Prostate gland (tissue), 2 donors: Measurements from ENCODE around the gene FMO5.

ENCODE experiments used
- POLR2A ChIP-seq: fragments of 450-650 bp; IDR thresholded peaks from one replicate; pipeline ENCODE4 v1.6.1; 2016; ENCODE audit warnings: antibody characterized with exemption, mild to moderate bottlenecking
- TF ChIP-seq, protein P1 (sequence below), 4 experiments: fragments of 200-600 bp in 2 of 4; fragments of 450-650 bp in 2 of 4; sonication (generic) in 2 of 4; IDR thresholded peaks; 1 replicate in 3 of 4; 2 replicates in 1 of 4; pipeline ENCODE4 v1.5.1; 2016 to 2019; ENCODE audit warnings: antibody characterized with exemption in 4 of 4, mild to moderate bottlenecking in 2 of 4, moderate library complexity in 2 of 4

DNA sequence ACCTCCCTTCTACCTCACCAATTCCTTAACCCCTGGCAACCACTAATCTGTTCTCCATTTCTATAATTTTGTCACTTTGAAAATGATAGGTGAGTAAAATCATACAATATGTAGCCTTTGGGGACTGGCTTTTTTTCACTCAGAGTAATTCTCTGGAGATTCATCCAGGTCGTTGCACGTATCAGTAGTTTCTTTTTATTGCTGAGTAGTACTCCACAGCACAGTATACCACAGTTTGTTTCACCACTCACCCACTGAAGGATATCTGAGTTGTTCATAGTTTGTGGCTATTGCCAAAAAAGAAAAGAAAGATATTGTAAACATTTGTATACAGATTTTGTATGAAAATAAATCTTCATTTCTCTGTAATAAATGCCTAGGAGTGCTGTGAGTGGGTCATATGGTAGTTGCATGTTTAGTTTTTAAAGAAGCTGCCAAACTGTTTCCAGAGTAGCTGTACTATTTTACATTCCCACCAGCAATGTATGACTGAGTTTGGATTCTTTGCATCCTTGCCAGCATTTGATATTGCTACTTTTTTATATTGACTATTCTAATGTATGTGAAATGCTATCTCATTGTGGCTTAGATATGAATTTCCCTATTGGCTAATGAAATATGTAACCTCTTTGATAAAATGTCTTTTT, 21.0 kb upstream of the FMO5 start:
- TF ChIP-seq, protein P1, sequence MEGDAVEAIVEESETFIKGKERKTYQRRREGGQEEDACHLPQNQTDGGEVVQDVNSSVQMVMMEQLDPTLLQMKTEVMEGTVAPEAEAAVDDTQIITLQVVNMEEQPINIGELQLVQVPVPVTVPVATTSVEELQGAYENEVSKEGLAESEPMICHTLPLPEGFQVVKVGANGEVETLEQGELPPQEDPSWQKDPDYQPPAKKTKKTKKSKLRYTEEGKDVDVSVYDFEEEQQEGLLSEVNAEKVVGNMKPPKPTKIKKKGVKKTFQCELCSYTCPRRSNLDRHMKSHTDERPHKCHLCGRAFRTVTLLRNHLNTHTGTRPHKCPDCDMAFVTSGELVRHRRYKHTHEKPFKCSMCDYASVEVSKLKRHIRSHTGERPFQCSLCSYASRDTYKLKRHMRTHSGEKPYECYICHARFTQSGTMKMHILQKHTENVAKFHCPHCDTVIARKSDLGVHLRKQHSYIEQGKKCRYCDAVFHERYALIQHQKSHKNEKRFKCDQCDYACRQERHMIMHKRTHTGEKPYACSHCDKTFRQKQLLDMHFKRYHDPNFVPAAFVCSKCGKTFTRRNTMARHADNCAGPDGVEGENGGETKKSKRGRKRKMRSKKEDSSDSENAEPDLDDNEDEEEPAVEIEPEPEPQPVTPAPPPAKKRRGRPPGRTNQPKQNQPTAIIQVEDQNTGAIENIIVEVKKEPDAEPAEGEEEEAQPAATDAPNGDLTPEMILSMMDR (IDR thresholded peaks at IDR 0.05), result no peak
- TF ChIP-seq POLR2A, result no peak
